Left renal cortex interstitium (tissue), 4 donors: ENCODE data around the gene DHRS9. TPM values are rescaled to one million over a fixed set of nuclear protein-coding genes. Genes with fewer than 3 reads are reported as not detected.
A peak's percentile ranks its signal among the peaks of the same experiment; 100 is the strongest.

ENCODE experiments used
- DNase-seq, 4 donors: peaks; one replicate each; pipeline ENCODE4 v3.0.0-alpha.2; 2013; ENCODE audit warnings: low read depth in 4 of 4, low spot score in 2 of 4, missing footprints in 1 of 4
- polyA plus RNA-seq, 4 donors: library from polyadenylated mRNA; unstranded; fragments of 120-200 nt; gene quantifications; one replicate each; pipeline ENCODE4 v1.2.1, GENCODE V29; 2013; ENCODE audit not compliant: insufficient read length in 4 of 4

DHRS9 gene
- polyA plus RNA-seq, 4 donors, result 0.14 to 1.8 (median 0.58) TPM

GRCh38 chr2:169065422-169065821 lies 3.9 kb upstream of the DHRS9 start:
- DNase-seq, result no peak

DNA sequence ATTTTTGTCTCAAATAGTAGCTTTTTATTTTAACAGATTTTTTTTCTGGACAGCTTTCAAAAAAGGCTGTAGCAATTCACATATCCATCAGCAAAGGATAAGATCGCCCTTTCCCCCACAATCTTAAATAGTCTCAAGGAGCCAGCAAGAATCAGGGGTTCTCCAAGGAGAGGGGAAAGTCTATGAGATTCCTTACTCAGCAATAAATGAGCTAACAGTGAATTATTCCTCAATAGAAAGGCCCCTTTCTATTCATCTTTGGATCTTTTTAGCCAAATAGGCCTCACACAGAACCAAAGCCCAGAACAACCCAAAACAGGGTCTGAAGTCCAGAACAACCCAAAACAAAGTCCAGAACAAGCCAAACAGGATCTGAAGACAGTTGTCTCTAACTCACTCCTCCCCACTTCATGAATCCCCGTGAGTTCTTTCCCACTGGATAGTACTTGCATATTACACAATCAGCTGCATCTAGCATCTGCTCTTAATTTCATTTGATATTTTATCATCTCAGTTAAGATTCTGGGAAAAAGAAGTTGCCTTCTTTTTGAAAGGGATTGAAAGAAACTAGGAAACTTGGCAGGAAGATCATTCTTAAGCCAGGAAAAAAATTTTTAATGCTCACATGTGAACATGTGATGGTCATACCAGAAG lies 3.4 kb upstream of the DHRS9 start:
- DNase-seq, result no peak

DNA sequence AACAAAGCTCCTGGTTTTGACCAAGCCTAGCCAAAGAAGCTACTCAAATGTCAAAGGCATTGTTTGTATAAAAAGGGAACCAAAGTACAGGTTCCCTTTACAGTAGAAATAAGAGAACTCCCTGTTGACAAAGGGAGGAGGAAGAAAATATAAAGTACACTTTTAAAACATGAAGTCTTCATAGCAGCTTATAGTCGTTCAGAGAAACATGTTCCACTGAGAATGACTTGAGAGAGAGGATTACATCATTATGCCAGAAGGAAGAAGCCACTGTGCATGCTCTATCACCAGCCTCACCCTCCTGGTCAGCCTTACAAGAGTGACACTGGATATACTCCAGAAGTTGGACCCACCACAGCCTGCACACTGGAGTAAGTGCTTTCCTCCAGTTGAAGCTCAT lies 2.5 kb upstream of the DHRS9 start:
- DNase-seq, result no peak

- DNase-seq, result no peak
Observed at GRCh38 chr2:169069833-169070232, 470 bp downstream of the DHRS9 start.

GRCh38 chr2:169071455-169071854 lies 2.1 kb downstream of the DHRS9 start:
- no peak for DNase-seq

DNA sequence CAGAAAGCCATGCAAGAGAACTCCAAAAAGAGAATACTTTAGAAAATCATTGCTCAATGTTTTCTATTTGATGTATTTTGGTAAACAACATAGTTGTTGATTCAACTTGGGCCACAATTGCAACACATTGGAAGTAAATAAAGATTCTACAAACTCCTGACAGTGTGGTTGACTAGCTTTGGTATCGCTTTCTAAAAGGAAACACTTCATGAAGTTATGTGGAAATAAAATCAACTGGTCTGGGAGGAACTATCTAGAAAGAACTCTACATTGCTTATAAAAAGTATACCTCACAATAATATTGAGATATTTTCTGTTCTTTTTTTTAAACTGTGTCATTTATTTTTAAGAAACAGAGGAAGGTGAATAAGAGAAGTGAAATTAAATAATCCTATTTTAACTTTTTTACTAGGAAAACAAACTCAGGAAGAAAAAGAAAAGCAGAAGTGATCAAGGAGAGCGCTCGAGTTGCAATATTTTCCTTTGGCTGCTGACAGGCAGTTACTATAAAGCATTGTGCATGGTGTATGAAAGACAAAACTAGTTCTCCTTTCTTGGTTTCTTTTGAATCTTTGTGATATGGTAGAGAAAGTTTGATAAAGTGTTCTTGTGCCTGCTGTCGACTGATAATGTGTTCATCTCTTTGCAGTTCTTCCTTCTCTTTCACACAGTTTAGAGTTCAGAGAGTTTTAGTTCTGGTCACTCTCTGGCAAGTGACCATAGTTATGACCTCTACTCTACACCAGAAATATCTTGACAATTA lies 3.0 kb downstream of the DHRS9 start:
- DNase-seq, result no peak

DNA sequence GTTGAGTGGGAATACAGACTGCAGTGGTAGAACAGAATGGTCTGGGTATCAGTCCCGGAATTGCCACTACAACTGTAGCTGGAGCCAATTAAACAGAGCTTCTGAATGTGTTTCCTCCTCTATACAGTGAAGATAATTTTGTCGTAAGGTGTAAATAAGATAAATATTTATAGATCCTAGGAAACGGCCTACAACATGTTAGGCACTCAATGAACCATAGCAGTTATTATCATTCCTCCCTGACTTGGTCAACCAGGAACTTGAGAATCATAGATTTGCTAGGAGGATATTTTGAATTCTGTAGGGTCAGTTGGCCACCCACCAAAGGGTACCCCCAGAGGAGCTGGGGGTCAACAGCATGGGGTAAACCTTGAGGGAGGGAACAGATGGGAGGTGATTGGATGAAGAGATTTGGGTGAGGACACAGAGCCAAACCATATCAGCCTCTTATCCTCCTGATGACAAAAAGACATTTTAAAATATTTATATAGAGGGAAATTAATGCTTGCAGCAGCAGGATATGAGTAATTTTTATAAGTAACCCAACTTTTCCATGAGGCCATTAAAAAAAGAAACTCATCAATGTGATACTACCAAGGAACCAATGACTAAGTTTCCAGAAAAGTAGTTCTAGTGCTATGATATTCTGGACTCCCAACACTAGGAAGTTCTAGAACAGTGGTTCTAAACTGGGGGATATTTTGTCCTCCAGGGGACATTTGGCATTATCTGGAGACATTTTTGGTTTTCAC lies 4.0 kb downstream of the DHRS9 start:
- DNase-seq, result no peak

DNA sequence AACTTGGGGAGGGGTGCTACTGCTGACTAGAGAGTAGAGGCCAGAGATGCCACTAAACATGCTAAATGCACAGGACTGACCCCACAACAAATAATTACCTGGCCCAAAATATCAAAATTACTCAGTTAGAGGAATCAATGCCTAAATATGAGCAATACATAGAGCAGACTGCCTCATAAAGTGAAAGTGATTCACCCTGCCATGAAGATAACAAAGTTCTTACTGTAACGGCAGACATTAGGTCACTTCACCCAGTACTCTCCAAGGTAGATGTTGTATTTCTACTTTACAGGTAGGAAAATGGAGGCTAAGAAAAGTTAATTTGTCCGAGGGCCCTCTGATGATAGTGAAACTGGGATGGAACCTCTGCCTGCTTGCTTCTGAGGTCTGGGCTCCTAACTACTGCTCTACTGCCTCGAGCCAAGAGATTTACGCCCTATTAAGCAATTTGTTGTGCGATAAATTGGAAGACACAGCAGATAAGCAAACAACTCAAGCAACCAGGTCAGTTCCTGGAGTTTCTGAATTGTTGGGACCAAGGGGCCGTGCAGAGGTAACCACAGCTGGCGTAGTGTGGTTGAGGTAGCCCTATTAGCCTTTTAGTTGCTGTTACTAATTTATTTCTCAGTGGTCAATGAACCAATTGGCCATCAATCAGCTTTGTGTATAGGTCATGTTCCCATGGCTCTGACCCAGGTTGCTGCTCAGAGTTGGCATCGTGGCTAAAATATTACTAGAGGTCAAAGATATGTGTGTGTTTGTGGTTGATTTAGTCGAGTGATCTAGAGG lies 4.8 kb downstream of the DHRS9 start:
- peak in 1 of 4 donors; percentile 9 for DNase-seq

DNA sequence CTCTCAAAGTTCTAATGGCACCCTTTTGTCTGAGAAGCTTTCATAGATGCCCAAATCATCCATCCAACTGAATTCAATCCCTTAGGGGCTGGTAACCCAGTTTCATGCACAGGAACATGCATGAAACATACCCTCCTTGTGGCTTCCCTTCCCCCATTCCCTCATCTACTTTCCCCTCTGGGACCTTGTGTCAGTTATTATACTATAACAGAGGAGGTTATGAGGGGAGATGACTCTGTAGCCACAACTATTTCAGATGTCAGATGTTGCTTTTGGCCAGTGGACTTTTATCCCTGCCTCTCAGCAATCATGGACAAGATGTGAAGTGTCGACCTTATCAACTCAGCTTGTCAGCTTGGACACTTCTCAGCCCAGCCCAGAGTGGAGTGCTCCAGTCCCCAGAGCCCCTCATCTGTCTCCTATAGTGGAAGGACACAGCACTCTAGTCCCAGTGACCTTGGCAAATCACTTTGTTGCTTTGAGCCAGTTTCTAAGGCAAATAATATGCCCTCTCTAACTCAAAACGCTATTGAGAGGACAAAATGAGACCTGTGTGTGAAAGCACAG lies 8.4 kb downstream of the DHRS9 start:
- no peak for DNase-seq

DNA sequence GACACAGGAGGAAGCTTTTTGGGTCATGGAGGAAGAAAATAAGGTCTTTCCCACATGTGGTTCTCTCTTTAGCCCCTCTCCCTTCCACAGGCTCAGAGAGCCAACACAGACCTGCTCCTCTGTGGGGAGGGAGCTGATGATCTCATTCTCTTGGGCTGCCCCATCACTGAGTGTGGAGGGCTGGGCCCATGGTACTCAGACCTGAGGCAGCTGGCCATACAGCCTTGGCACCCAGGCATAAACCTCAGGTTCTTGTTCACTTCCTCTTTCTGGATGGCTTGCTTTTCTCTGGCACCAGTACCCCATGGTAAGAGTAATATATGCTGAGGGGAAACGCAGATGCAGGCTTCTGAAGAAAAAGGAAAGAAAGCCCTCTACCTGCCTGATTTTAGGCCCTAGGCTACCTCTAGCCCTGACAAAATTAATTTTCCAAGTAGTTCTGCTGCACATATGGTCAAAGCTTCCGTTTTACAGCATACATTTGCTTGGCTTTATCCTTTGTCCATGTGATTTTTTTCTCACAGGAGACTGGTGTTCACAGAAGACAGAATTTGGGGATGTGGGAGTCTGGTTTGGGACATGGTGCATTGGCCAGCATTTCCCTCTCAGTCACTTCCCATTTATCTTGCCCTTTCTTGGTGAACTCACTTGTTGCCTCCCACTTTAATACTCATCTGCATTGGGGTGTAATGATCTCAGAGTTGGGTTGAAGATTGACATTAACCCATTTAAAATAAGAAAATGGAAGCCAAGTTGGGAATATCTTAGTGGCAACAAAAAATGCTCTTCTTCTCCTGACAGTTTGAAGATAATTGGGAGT lies 11.1 kb downstream of the DHRS9 start:
- no peak for DNase-seq

GRCh38 chr2:169081551-169081950 lies 12.2 kb downstream of the DHRS9 start:
- no peak for DNase-seq

DNA sequence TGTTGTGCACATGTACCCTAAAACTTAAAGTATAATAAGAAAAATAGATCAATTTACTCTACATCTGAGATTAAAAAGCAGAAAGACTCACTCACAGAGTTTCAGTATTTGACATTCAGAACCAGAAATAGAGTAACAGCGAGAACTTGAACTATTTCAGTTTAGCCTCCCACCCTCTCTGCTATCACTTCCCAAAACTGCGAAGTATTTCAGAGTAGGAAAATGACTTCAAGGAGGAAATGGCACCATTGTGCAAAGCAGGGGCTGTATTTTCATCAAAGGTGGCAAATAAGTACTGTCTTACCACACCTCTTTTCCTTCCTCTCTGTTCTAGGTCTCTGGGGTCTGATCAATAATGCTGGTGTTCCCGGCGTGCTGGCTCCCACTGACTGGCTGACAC lies 13.6 kb downstream of the DHRS9 start:
- no peak for DNase-seq

DNA sequence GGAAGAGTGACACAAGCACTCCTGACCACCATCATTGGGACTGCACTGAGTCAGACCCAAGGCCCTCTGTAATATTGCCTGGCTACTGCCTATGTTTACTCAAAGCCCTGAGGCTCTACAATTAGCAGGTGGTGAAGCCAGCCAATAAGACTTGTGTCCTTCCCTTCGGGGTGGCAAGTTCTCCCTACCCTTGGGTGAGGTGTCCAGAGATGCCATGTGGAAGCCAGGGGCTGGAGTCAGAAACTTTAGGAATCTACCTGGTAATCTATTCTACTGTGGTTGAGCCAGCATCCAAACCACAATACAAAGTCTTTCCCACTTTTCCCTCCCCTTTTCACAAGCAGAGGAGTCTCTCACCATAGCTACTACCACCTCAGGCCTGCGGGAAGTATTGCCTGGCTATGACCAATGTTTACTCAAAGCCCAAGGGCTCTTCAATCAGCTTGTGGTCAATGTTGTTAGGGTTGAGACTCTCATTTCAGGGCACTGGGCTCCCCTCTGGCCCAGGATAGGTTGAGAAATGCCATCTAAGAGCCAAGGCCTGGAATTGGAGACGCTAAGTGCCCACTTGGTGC lies 17.6 kb downstream of the DHRS9 start:
- DNase-seq, result no peak

DNA sequence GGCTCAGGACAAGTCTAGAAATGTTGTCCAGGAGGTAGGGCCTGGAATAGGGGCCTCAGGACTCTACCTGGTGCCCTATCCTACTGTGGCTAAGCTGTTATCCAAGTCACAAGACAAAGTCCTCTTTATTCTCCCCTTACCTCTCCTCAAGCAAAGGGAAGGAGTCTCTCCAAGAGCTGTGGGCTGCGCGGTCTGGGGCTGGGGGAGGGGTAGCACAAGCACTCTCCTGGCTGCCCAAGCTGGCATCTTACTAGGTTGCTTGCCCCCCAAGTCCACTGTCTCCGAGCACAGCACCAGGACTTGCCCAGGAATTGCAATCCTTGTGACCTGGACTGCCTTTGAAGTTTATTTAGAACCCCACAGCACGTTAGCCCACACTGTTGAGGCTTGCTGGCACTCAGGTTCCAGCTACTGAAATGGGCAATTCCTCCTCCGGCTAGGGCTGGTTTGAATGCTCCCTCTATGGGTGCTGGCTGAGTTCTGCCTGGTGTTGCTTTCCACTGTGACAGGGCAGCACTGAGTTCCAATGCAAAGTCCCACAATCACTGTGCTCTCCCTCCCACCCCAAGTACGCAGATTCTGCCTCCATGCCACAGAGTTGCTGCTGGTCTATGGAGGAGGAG lies 18.5 kb downstream of the DHRS9 start:
- no peak for DNase-seq

DNA sequence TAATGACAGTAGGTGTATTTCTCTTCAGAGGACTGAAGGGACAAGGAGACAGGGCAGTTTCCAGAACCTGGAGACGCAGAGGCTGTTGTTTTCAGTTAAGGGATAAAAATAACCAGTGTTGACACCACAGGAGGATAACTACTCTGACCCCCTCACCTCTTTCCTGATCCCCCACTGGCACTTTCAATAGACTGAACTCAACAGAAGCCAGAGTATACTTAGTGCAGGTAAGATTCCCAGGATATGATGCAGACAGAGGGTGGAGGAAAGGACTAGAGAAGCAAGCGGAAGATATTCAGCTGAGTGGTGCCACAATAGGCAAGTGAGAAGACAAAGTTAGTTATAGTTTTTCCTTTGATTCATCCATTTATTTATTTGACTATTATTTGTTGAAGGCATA lies 19.8 kb downstream of the DHRS9 start:
- no peak for DNase-seq

DNA sequence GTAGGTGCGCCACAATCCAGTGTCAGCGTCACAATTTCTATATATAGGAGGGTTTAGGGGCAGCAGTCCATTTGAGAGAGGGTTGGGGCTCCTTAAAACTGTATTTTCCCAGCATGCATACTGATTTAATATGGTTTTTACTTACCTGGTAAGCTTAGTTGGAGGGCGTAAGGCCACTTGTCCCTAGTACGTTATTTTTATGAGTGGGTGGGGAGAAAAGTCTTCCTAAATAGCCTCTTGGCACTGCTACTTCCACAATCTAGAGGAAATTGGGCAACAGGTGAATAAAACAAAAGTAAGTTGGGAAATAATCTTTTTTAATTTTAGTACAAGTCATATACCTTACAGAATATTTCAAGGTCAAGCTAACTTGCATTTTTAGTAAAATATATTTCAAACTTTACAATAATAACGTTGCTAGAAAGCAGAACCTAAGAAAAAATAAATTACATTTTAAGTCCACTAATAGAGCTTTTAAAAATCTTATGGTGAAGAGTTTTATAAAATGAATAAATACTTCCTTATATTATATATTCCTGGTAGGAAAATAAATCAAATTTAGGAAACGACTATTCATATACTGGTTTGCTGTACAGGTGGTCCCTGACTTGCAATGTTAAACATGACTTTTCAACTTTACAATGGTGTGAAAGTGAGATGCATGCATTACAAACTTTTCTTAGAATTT lies 20.9 kb downstream of the DHRS9 start:
- DNase-seq, result no peak

GRCh38 chr2:169091256-169091655 lies 21.9 kb downstream of the DHRS9 start:
- DNase-seq, result no peak

GRCh38 chr2:169091761-169092519 lies 22.6 kb downstream of the DHRS9 start:
- DNase-seq, result no peak
